ENCODE data around the gene CARD16.

Gene CARD16

DNA sequence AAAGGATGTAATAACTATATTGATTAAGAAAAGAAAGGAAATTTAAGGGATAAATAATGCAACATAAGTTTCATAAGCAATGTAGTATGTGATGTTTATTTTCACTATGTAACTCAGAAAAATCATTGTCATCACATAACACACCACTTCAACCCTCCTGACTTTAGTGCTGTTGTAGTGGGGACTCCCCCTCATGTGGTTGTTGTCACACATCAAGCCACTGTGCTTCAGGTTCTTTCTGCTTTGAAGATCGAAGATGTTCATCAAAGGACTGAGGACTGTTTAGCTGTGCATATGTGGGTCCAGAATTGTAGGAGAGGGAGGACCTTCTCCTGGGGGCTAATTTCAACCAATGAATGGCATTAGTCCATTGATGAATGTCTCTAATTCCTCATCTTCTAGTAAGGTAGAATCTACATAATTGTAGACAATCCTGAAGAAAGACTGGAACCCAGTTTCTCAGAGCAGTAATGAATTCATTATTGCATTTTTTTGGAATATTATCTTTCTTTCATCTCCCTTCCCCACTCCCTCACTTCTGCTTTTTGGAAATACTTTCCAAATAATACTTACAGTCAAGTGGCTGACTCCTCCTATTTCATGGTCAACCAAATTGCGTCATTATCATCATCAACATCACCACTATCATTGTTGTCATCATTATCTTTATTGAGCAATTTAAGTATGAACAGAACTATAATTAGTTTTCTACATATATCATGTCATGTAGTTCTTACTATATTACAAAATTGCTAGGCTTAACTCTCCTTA lies 9.8 kb upstream of the CARD16 start:
- no peak for DNase-seq (ENCODE audit: low read depth)
- TF ChIP-seq, protein P1, sequence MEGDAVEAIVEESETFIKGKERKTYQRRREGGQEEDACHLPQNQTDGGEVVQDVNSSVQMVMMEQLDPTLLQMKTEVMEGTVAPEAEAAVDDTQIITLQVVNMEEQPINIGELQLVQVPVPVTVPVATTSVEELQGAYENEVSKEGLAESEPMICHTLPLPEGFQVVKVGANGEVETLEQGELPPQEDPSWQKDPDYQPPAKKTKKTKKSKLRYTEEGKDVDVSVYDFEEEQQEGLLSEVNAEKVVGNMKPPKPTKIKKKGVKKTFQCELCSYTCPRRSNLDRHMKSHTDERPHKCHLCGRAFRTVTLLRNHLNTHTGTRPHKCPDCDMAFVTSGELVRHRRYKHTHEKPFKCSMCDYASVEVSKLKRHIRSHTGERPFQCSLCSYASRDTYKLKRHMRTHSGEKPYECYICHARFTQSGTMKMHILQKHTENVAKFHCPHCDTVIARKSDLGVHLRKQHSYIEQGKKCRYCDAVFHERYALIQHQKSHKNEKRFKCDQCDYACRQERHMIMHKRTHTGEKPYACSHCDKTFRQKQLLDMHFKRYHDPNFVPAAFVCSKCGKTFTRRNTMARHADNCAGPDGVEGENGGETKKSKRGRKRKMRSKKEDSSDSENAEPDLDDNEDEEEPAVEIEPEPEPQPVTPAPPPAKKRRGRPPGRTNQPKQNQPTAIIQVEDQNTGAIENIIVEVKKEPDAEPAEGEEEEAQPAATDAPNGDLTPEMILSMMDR (conservative IDR thresholded peaks at IDR 0.05; ENCODE audit: low read length), result no peak
- no peak overlapping the region for H3K4me3 ChIP-seq (ENCODE audit: low read length)

DNA sequence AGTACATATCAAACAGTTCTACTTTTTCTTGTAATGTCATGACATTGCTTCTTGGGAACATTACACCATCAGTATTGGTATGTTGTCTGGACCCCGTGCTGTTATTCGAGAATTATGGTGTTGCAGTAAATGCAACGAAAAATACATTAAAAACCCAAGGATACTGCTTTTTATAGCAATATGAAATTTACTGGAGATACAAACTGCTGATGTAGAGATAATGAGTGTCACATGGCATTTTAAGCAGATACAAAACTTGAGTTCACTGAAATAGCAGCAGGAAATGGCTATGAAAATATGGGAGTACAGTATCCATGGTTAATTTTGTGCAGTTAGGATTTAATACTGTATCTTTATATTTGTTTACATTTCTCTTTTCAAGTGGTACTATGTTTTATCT lies 7.4 kb upstream of the CARD16 start:
- DNase-seq (ENCODE audit: low read depth), result no peak
- H3K4me3 ChIP-seq (ENCODE audit: low read length), result no peak overlapping the region
- TF ChIP-seq, protein P1 (conservative IDR thresholded peaks at IDR 0.05; ENCODE audit: low read length), result no peak

DNA sequence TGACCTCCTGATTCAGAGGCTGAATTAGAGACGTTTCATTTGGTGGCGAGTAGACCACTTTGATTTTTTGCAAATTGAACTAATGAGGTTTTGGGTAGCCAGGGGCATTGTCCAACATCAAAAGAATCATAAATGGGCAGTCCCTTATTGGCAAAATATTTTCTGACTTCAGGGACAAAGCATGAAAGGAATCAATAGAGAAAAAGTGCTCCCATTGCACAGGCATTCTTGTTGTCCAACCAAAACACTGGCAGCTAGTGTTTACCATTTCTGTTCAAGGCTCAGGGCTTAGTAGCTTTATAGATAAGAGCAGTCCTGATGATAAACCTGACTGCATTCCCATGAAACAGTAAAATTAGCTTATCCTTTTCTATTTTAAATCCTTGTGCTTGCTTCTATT lies 6.4 kb upstream of the CARD16 start:
- TF ChIP-seq, protein P1 (conservative IDR thresholded peaks at IDR 0.05; ENCODE audit: low read length), result no peak
- H3K4me3 ChIP-seq (ENCODE audit: low read length), result no peak overlapping the region
- no peak for DNase-seq (ENCODE audit: low read depth)

DNA sequence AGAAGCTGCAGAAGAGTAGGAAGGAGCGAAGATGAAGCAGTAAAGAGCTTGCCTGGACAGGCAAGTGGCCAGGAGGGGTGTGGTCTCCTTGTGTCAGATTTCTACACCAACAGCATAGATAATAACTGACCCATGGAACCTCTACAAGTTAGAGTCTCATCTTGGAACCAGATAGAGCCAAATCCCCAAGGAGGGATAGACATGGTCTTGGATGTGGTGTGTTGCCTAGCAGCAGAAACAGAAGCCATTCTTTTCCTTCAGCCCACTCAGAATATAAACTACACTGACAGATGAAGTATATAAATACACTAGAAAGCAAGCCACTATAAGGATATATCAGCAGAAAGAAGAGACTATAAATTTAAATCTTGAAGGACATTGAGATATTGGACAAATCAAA lies 4.3 kb upstream of the CARD16 start:
- TF ChIP-seq, protein P1 (conservative IDR thresholded peaks at IDR 0.05; ENCODE audit: low read length), result no peak
- no peak for DNase-seq (ENCODE audit: low read depth)

DNA sequence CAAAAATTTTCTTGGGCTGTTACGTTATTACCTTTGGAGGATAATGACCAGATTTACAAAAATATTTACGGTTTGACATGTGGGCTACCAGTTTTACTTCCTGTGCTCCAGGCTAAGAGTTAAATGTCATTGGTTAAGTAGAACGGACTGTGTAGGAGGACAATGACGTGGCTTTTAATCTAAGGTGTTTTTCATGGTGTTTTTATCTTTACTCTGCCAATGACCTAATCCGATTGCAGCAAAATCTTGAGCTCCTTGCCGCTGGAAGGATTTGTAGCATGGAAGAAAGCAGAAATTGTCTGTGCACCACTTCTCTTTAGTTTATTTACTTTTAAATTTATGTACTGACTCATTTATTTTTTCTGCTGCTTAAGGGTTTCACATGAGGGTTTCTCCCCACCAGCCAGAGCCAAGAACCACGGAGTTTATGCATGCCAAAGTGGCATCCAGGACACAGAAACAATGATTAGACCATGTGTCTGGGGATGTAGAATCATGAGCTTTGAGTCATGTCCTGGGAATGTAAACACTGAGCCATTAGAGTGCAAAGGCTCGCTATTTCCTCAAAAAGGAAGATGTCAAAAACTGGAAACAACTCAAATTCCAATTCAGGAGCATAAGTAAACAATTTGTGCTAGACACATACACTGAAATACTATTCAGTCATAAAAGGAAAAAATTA lies 1.9 kb upstream of the CARD16 start:
- TF ChIP-seq, protein P1 (conservative IDR thresholded peaks at IDR 0.05; ENCODE audit: low read length), result no peak
- DNase-seq (ENCODE audit: low read depth), result peak; percentile 99
- no peak overlapping the region for H3K4me3 ChIP-seq (ENCODE audit: low read length)

More for the DNA sequence above, 4.3 kb upstream of the CARD16 start:
- no peak overlapping the region for H3K4me3 ChIP-seq (ENCODE audit: low read length)

DNA sequence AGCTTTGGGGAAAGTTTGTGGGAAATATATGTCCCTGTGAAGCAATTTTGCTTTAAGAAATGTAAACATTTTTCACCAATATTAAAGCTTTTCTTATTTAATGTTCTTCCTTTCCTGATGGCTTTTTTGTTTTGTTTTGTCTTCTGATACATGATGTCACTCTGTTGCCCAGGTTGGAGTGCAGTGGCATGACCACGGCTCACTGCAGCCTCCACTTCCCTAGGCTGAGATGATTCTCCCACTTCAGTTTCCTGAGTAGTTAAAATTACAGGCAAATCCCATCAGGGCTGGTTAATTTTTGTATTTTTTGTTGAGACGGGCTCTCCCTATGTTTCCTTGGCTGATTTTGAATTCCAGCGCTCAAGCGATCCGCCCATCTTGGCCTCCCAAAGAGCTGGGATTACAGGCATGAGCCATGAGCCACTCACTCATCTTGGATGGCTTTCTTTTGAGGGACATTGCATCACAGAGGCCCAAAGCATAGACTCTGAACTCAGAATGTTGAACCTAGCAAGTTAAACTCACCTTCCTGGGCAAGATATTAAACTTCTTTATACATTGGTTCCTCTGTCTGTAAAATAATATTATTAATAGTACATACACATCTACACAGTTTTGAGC lies 651 bp upstream of the CARD16 start:
- peak; percentile 49 for DNase-seq (ENCODE audit: low read depth)
- TF ChIP-seq, protein P1 (conservative IDR thresholded peaks at IDR 0.05; ENCODE audit: low read length), result no peak
- peak overlapping the region; percentile 43; the same call in 1 of the 2 replicates for H3K4me3 ChIP-seq (ENCODE audit: low read length)
